ENCODE data around the gene SLC24A1.

Gene SLC24A1

DNA sequence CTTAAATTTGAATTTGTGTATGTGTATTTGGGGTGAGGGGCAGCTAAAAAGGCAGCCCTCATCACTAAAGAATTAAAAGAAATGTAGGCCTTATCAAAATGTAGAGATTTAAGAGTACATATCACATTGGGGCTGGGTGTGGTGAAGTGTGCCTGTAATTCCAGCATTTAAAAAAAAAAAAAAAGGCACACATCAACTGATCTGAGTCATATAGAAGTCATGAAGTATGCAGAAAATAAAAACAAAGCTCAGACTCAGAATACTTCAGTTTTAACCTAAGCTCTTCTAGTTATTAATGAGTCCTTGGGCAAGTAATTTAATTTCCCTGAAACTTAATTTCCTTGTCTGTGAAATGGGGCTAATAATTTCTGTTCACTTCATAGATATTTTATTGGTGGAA is 31.6 kb downstream of the SLC24A1 start:
- DNase-seq (ENCODE audit: low read depth, low spot score), result no peak
- Histone ChIP-seq H3K9ac (ENCODE audit: insufficient read length, low read depth) (no peak overlapping the region), H3K9me3 (ENCODE audit: insufficient read depth, low read length) (no peaks in the 10 kb centered on the region), H3K4me3 (ENCODE audit: insufficient read length, low read depth) (no peak overlapping the region), H3K36me3 (ENCODE audit: insufficient read depth, insufficient read length, low read length) (peaks cover 2% of the 10 kb centered on the region), H3K4me1 (ENCODE audit: insufficient read depth, insufficient read length) (no peaks in the 10 kb centered on the region), H3K27me3 (ENCODE audit: insufficient read depth, insufficient read length) (no peaks in the 10 kb centered on the region)
- no peak for TF ChIP-seq SUZ12 (IDR thresholded peaks at IDR 0.05; ENCODE audit: extremely low read depth, insufficient read depth, insufficient read length)
- no peak for TF ChIP-seq YY1 (IDR thresholded peaks at IDR 0.05; ENCODE audit: insufficient read depth, insufficient read length)
- no peak for TF ChIP-seq ZNF274 (IDR thresholded peaks at IDR 0.05; ENCODE audit: low read depth, low read length)

DNA sequence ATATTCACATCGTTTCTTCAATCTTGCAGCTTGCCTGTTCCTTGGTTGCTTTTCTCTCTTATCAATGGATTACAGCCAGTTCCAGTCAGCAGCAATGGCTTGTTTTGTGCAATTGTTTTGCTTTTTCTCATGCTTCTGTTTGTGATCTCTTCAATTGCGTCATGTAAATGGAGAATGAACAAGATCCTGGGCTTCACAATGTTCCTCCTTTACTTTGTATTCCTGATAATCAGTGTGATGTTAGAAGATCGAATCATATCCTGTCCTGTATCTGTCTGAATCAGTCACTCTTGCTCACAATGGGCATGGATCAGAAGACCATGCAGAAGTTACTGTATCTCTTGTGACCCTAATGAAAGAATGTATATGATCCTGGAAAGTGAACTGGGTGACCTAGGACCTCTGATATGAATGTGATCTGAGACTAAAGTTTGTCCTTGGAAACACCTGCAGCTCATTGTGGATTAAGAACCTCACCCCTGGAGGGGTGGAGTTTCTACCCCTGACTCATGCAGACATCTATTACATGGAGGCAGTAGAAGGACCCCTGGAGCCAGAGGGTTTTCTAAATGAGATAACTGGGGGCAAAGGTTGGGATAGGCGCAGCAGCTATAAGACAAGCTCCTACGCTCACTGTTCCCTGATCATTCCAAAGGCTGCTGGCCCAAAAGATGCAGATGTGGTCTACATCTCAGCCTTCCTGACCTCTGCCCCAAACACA is 32.2 kb downstream of the SLC24A1 start:
- no peak for DNase-seq (ENCODE audit: low read depth, low spot score)
- Histone ChIP-seq H3K9ac (ENCODE audit: insufficient read length, low read depth) (no peak overlapping the region), H3K36me3 (ENCODE audit: insufficient read depth, insufficient read length, low read length) (peaks cover 2% of the 10 kb centered on the region), H3K4me3 (ENCODE audit: insufficient read length, low read depth) (no peak overlapping the region), H3K9me3 (ENCODE audit: insufficient read depth, low read length) (no peaks in the 10 kb centered on the region), H3K4me1 (ENCODE audit: insufficient read depth, insufficient read length) (no peaks in the 10 kb centered on the region), H3K27me3 (ENCODE audit: insufficient read depth, insufficient read length) (no peaks in the 10 kb centered on the region)
- TF ChIP-seq ZNF274 (IDR thresholded peaks at IDR 0.05; ENCODE audit: low read depth, low read length) (no peak), SUZ12 (IDR thresholded peaks at IDR 0.05; ENCODE audit: extremely low read depth, insufficient read depth, insufficient read length) (no peak), YY1 (IDR thresholded peaks at IDR 0.05; ENCODE audit: insufficient read depth, insufficient read length) (no peak)

DNA sequence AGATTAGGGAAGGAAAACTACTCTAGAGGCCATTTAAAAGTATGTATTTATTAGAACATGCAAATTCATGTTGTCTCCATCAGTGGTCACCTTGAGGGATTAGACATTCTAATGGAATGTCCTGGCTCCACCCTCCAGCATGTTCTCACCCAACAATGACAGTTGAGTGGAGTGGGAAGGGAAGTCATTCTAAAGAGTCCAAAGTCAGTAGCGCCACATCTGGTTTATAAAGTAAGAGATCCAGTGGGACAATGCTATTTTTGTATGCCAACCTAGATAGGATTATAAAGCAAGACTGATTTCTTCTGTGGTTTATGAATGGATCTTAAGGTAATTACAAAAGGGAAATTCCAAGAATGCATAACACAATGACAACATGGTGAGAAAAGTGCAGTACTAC is 33.3 kb downstream of the SLC24A1 start:
- DNase-seq (ENCODE audit: low read depth, low spot score), result no peak
- Histone ChIP-seq H3K36me3 (ENCODE audit: insufficient read depth, insufficient read length, low read length) (peaks cover 2% of the 10 kb centered on the region), H3K9ac (ENCODE audit: insufficient read length, low read depth) (no peak overlapping the region), H3K27me3 (ENCODE audit: insufficient read depth, insufficient read length) (no peaks in the 10 kb centered on the region), H3K4me1 (ENCODE audit: insufficient read depth, insufficient read length) (no peaks in the 10 kb centered on the region), H3K9me3 (ENCODE audit: insufficient read depth, low read length) (no peaks in the 10 kb centered on the region), H3K4me3 (ENCODE audit: insufficient read length, low read depth) (no peak overlapping the region)
- TF ChIP-seq SUZ12 (IDR thresholded peaks at IDR 0.05; ENCODE audit: extremely low read depth, insufficient read depth, insufficient read length), result no peak
- TF ChIP-seq YY1 (IDR thresholded peaks at IDR 0.05; ENCODE audit: insufficient read depth, insufficient read length), result no peak
- TF ChIP-seq ZNF274 (IDR thresholded peaks at IDR 0.05; ENCODE audit: low read depth, low read length), result no peak

DNA sequence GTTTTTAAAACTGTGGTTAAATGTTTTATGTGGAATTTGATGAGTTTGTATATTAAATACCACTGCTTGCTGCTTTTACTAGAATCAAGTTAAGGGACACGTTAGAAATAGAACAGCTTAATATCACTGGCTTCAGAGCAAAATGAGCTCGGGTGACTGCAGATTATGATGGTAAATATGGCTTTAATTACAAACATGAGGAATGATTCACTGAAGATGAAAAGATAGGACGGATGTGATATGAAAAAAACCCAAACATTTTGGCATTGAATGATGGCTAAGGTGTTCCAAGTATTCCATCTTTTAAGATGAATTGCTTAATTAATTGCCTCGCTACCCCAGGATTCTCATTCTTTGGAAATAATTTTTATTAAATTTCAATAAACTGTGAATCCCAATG is 33.7 kb downstream of the SLC24A1 start:
- no peak for TF ChIP-seq ZNF274 (IDR thresholded peaks at IDR 0.05; ENCODE audit: low read depth, low read length)
- no peak for TF ChIP-seq SUZ12 (IDR thresholded peaks at IDR 0.05; ENCODE audit: extremely low read depth, insufficient read depth, insufficient read length)
- TF ChIP-seq YY1 (IDR thresholded peaks at IDR 0.05; ENCODE audit: insufficient read depth, insufficient read length), result no peak
- H3K36me3 ChIP-seq (ENCODE audit: insufficient read depth, insufficient read length, low read length), result peaks cover 2% of the 10 kb centered on the region

DNA sequence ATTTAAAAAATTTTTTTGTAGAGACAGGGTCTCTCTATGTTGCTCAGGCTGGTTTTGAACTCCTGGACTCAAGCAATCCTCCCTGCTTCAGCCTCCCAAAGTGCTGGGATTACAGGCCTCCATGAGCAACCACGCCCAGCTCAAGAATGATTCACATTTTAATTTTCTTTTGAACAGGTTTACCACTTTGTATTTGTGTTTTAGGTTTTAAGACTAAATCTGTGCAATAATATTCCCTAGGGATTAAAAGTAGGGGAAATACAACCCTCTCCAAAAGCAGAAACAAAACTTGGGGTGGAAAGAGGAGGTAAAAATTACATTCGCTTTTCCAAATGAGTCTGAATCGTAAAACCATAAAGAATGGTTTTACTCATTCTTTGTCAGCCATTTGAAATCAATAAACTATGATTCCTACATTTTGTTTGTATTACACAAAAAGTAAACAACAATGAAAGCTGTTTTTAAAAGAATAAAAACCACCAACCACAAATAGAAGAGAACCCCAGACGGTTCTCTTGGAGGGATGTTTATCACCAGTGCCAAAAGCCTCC is 37.8 kb downstream of the SLC24A1 start:
- H3K36me3 ChIP-seq (ENCODE audit: insufficient read depth, insufficient read length, low read length), result no peaks in the 10 kb centered on the region
- no peak overlapping the region for H3K4me3 ChIP-seq (ENCODE audit: insufficient read length, low read depth)
- no peaks in the 10 kb centered on the region for H3K27me3 ChIP-seq (ENCODE audit: insufficient read depth, insufficient read length)
- H3K9ac ChIP-seq (ENCODE audit: insufficient read length, low read depth), result no peak overlapping the region
- no peak for DNase-seq (ENCODE audit: low read depth, low spot score)
- H3K9me3 ChIP-seq (ENCODE audit: insufficient read depth, low read length), result no peaks in the 10 kb centered on the region
- TF ChIP-seq ZNF274 (IDR thresholded peaks at IDR 0.05; ENCODE audit: low read depth, low read length) (no peak), SUZ12 (IDR thresholded peaks at IDR 0.05; ENCODE audit: extremely low read depth, insufficient read depth, insufficient read length) (no peak), YY1 (IDR thresholded peaks at IDR 0.05; ENCODE audit: insufficient read depth, insufficient read length) (no peak)
- no peaks in the 10 kb centered on the region for H3K4me1 ChIP-seq (ENCODE audit: insufficient read depth, insufficient read length)

More for the DNA sequence above, 33.7 kb downstream of the SLC24A1 start:
- Histone ChIP-seq H3K4me1 (ENCODE audit: insufficient read depth, insufficient read length) (no peaks in the 10 kb centered on the region), H3K9me3 (ENCODE audit: insufficient read depth, low read length) (no peaks in the 10 kb centered on the region), H3K4me3 (ENCODE audit: insufficient read length, low read depth) (no peak overlapping the region), H3K27me3 (ENCODE audit: insufficient read depth, insufficient read length) (no peaks in the 10 kb centered on the region), H3K9ac (ENCODE audit: insufficient read length, low read depth) (no peak overlapping the region)
- no peak for DNase-seq (ENCODE audit: low read depth, low spot score)

DNA sequence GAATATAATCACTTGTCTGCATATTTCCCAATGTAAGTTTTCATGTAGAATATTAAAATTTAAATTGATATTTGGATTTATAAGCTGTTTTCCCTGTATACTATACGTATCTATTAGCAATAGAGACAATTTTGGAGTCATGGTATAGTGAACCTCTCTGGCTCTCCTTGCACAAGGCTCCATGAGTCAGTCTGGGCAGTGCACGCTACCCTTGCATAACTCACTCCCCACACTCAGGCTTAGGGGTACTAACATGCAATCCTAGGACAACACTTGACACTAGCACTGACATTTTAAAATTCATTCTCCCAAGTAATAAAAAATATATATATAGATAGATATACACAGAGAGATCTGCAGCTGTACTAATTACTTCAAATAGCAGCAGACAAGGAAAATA is 39.2 kb downstream of the SLC24A1 start:
- Histone ChIP-seq H3K9me3 (ENCODE audit: insufficient read depth, low read length) (no peaks in the 10 kb centered on the region), H3K4me1 (ENCODE audit: insufficient read depth, insufficient read length) (no peaks in the 10 kb centered on the region), H3K4me3 (ENCODE audit: insufficient read length, low read depth) (no peak overlapping the region), H3K27me3 (ENCODE audit: insufficient read depth, insufficient read length) (no peaks in the 10 kb centered on the region), H3K36me3 (ENCODE audit: insufficient read depth, insufficient read length, low read length) (no peaks in the 10 kb centered on the region), H3K9ac (ENCODE audit: insufficient read length, low read depth) (no peak overlapping the region)
- TF ChIP-seq ZNF274 (IDR thresholded peaks at IDR 0.05; ENCODE audit: low read depth, low read length) (no peak), YY1 (IDR thresholded peaks at IDR 0.05; ENCODE audit: insufficient read depth, insufficient read length) (no peak)
- DNase-seq (ENCODE audit: low read depth, low spot score), result no peak

DNA sequence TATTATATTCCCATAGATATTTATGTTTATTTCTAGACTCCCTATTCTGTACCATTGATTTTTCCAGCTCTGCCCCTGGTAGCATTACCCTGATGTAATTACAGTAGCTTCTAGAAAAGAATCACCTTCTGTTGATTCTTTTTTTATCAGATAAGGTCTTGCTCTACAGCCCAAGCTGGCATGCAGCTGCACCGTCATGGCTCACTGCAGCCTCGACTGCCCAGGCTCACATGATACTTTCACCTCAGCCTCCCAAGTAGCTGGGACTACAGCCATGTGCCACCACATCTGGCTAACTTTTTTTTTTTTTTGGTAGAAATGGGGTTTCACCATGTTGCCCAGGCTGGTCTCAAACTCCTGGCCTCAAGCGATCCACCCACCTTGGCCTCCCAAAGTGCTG is 41.8 kb downstream of the SLC24A1 start:
- no peaks in the 10 kb centered on the region for H3K27me3 ChIP-seq (ENCODE audit: insufficient read depth, insufficient read length)
- no peaks in the 10 kb centered on the region for H3K4me1 ChIP-seq (ENCODE audit: insufficient read depth, insufficient read length)
- H3K9ac ChIP-seq (ENCODE audit: insufficient read length, low read depth), result no peak overlapping the region
- TF ChIP-seq SUZ12 (IDR thresholded peaks at IDR 0.05; ENCODE audit: extremely low read depth, insufficient read depth, insufficient read length) (no peak), YY1 (IDR thresholded peaks at IDR 0.05; ENCODE audit: insufficient read depth, insufficient read length) (no peak), ZNF274 (IDR thresholded peaks at IDR 0.05; ENCODE audit: low read depth, low read length) (no peak)
- no peak overlapping the region for H3K4me3 ChIP-seq (ENCODE audit: insufficient read length, low read depth)
- H3K9me3 ChIP-seq (ENCODE audit: insufficient read depth, low read length), result no peaks in the 10 kb centered on the region
- no peak for DNase-seq (ENCODE audit: low read depth, low spot score)
- H3K36me3 ChIP-seq (ENCODE audit: insufficient read depth, insufficient read length, low read length), result no peaks in the 10 kb centered on the region

All from NT2/D1 (cell line).